GM21360 (cell line): ENCODE data around the gene MARF1.
"Not testable (repeated sequence)": the region's sequence is repeated elsewhere in the genome, so short reads cannot be mapped to it uniquely, and the experiment has no call there.

Source experiments
- ATAC-seq: cut with Tn5 transposase; IDR thresholded peaks from one replicate; pipeline ENCODE4 v1.9.1; 2021; ENCODE audit warnings: mild to moderate bottlenecking, moderate library complexity; ENCODE audit not compliant: unreplicated experiment

Gene MARF1

DNA sequence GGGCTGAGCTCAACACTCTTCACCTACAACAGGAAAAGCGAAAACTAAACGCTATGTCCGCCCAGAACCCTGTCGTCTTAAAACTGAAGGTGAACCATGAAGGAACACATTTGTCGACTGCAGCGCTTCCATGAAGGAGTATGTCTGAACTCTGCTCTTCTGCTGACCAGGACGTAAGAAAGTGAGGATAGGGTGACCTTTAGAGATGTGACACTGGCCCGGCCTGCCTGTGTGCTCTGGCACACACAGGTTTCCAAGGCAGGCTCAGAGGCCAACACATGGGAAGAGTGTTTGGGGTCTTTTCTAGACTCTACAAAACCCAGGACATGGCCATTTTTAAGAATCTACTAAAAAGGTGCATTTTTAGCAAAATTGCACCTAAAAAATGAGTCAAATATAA is 21.1 kb downstream of the MARF1 start:
- ATAC-seq: no peak

- ATAC-seq: no peak
Measured at GRCh38 chr16:15621456-15621855, 21.5 kb downstream of the MARF1 start.

DNA sequence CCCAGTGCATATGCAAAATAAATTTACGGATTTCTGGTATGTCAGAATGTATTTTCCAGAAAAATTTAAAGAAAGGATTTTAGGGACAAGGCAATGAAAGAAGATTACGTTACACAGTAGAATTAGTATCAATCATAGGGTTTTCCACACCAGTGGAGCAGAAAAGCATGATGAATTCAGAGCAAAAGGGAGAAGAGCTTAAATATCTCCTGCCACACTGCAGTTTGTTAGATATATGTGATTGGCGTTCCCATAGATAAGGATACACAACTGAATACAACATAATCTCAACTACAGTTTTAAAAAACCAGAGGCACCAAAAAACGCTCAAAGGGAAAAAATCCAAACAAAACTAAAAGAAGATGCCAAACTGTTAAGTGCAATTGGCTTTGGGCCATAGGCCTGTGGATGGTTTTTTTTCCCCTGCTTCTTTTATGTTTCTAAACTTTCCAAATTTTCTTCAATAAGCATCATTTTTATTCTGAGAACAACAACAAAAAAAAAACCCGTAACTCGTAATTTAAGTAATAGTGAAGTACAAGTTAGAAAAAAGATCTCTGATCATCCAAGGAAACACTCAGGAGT is 22.3 kb downstream of the MARF1 start:
- no peak for ATAC-seq

- no peak for ATAC-seq
Measured at GRCh38 chr16:15618392-15618791, 24.6 kb downstream of the MARF1 start.

GRCh38 chr16:15617901-15618300 is 25.1 kb downstream of the MARF1 start:
- ATAC-seq: no peak

GRCh38 chr16:15616475-15617165 is 26.3 kb downstream of the MARF1 start:
- no peak for ATAC-seq

GRCh38 chr16:15616012-15616411 is 26.9 kb downstream of the MARF1 start:
- no peak for ATAC-seq

DNA sequence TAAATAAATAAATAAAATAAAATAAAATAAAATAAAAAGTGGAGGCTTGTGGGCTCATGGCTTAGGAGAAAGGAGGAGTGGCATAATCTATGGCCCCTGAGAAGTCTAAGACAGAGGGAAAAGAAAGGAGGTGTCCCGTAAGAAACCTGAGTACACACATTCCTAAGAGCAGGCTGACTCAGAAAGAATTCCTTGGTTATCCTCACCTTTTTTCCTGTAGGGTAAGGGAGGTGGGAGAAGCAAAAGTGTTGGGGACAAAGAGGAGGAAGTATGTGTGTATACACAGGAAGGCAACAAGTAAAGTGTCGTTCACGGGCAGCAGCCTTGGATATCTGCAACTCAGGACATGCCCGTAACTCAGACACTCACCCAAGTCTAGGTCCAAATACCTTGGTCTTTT is 29.3 kb downstream of the MARF1 start:
- no peak for ATAC-seq

- no peak for ATAC-seq
Measured at GRCh38 chr16:15611610-15612009, 31.3 kb downstream of the MARF1 start.

- no peak for ATAC-seq
Measured at GRCh38 chr16:15610369-15610871, 32.5 kb downstream of the MARF1 start.

GRCh38 chr16:15609286-15609649 is 33.7 kb downstream of the MARF1 start:
- no peak for ATAC-seq

- ATAC-seq: no peak
Measured at GRCh38 chr16:15608398-15609285, 34.3 kb downstream of the MARF1 start.

- ATAC-seq: no peak
Measured at GRCh38 chr16:15607700-15608396, 35.1 kb downstream of the MARF1 start.

DNA sequence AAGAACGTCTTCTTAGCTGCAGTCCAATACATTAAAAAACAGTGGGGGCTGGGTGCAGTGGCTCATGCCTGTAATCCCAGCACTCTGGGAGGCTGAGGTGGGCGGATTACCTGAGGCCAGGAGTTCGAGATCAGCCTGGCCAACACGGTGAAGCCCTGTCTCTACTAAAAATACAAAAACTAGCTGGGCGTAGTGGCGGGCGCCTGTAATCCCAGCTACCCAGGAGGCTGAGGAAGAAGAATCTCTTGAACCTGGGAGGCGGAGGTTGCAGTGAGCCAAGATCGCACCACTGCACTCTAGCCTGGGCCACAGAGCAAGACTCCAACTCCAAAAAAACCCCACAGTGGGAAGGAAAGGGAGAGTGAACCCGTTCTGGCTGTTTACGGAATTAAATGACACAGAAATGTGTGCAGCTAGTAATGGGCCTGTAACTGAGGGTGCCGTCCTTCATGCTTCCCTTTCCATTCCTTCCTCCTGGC is 35.7 kb downstream of the MARF1 start:
- not testable (repeated sequence) for ATAC-seq

DNA sequence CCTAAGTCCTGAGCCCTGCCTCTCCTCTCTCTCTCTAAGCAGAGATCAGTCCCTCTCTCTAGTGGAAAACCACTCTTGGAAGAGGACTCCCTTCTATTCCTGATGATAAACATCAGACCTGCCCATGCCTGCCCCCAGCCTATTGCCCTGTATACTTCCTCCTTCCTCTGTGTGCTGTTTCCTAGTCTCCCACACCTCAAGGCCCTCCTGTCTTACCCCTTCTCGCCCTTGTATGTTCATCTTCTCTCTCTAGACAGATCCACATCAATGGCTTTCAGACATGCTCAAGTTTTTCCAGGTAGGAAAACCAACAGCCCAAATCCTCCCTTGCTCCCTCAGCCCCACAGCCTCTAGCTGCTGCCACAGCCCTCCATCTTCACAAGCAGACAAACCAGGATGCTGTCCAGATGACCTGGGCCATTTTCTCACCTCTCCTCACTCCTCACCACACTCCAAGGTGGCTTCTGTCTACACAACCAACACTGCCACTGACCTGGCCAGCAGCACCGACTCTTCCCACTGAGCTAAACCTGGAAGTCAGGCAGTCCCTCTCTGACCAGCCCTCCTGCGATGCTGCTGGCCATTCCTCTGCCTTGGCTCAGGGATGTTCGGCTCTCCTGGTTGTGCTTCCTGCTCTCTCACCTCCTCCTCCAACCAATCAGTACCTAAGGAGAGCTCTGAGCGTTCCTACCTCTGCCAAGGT is 36.3 kb downstream of the MARF1 start:
- no peak for ATAC-seq

GRCh38 chr16:15605839-15606517 is 37.0 kb downstream of the MARF1 start:
- no peak for ATAC-seq

DNA sequence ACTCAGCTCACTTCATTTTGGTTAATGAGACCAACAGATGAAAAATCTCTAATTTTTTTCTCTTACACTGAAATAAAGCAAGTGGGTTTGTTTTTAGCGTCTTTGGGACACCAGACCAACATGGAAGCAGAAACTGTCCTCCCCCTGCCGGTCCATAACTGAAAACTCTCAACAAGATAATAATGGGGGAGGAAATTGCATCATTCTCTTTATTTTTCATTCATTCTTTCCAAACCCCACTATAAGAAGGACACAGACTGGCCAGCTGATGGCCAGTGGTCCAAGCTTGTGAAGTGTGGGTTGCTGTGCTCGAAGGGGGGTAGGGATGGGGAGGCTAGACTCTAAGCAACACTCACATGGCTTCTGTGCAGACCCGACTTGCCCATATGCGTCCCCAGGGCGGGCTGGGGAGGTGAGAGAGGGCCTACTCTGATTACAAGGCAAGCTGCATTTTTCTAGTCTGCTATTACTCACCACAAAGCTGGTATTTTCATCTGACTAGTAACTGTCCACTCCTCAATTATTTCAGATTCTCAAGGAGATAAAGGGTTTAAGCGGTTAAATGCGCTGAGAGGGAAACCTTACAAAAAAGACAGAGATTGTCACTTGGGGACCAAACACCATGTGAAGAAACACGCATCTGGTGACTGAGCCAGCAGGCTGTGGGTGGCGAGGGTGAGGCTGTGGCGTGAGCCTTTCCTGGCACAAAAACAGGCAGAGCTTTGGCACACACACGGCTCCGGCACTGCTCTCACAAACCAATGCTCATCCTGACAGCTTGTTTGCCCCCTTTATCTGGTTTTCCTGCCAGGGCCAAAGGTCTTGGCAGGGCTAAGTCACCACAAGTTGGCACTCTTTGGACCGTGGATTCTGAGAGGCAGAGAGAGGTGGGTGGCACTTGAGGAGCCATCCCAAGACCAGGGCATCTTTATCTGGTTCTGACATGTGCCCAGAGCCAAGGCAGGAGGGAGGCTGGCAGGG is 38.2 kb downstream of the MARF1 start:
- ATAC-seq: no peak

- ATAC-seq: no peak
Measured at GRCh38 chr16:15602285-15603044, 40.5 kb downstream of the MARF1 start.
